ENCODE data around the gene MCM10.
"Not testable (repeated sequence)": the region's sequence is repeated elsewhere in the genome, so short reads cannot be mapped to it uniquely, and the experiment has no call there.

The MCM10 gene

GRCh38 chr10:13221572-13221971 is 60.2 kb downstream of the MCM10 start:
- DNase-seq (ENCODE audit: low spot score), result no peak

GRCh38 chr10:13222151-13222550 is 60.8 kb downstream of the MCM10 start:
- no peak for DNase-seq (ENCODE audit: low spot score)

- DNase-seq (ENCODE audit: low spot score), result no peak
These were observed 61.2 kb downstream of the MCM10 start for GRCh38 chr10:13222566-13222965.

- no peak for DNase-seq (ENCODE audit: low spot score)
These were observed 61.9 kb downstream of the MCM10 start for GRCh38 chr10:13223241-13223640.

GRCh38 chr10:13224210-13224995 is 63.0 kb downstream of the MCM10 start:
- DNase-seq (ENCODE audit: low spot score), result no peak

- DNase-seq (ENCODE audit: low spot score), result no peak
These were observed 64.2 kb downstream of the MCM10 start for GRCh38 chr10:13225601-13226000.

GRCh38 chr10:13227031-13227430 is 65.7 kb downstream of the MCM10 start:
- DNase-seq (ENCODE audit: low spot score), result no peak

GRCh38 chr10:13231190-13231589 is 69.8 kb downstream of the MCM10 start:
- DNase-seq (ENCODE audit: low spot score), result no peak

GRCh38 chr10:13231808-13232207 is 70.5 kb downstream of the MCM10 start:
- no peak for DNase-seq (ENCODE audit: low spot score)

- DNase-seq (ENCODE audit: low spot score), result no peak
These were observed 72.0 kb downstream of the MCM10 start for GRCh38 chr10:13233358-13233757.

- no peak for DNase-seq (ENCODE audit: low spot score)
These were observed 72.8 kb downstream of the MCM10 start, which contains the start of gene UCMA for GRCh38 chr10:13234172-13234571. Gene UCMA (minus strand): TSS chr10:13234374. CDS start chr10:13234258, 116 bp downstream.

- not testable (repeated sequence) for DNase-seq (ENCODE audit: low spot score)
These were observed 73.4 kb downstream of the MCM10 start for GRCh38 chr10:13234736-13235135.

GRCh38 chr10:13236638-13237037 is 75.3 kb downstream of the MCM10 start:
- no peak for DNase-seq (ENCODE audit: low spot score)

- DNase-seq (ENCODE audit: low spot score), result no peak
These were observed 77.1 kb downstream of the MCM10 start for GRCh38 chr10:13238271-13239077.

- no peak for DNase-seq (ENCODE audit: low spot score)
These were observed 78.6 kb downstream of the MCM10 start for GRCh38 chr10:13239923-13240322.

GRCh38 chr10:13241613-13242012 is 80.3 kb downstream of the MCM10 start:
- no peak for DNase-seq (ENCODE audit: low spot score)

GRCh38 chr10:13242260-13242659 is 80.9 kb downstream of the MCM10 start:
- DNase-seq (ENCODE audit: low spot score), result not testable (repeated sequence)

GRCh38 chr10:13247246-13247645 is 85.9 kb downstream of the MCM10 start:
- DNase-seq (ENCODE audit: low spot score), result no peak

GRCh38 chr10:13247784-13248183 is 86.4 kb downstream of the MCM10 start:
- no peak for DNase-seq (ENCODE audit: low spot score)

- no peak for DNase-seq (ENCODE audit: low spot score)
These were observed 92.4 kb downstream of the MCM10 start for GRCh38 chr10:13253726-13254125.

GRCh38 chr10:13256627-13257026 is 95.3 kb downstream of the MCM10 start:
- no peak for DNase-seq (ENCODE audit: low spot score)

- no peak for DNase-seq (ENCODE audit: low spot score)
These were observed 96.3 kb downstream of the MCM10 start for GRCh38 chr10:13257621-13258140.
